ENCODE measurements around the gene LAGE3. TPM values are rescaled to one million over a fixed set of nuclear protein-coding genes. Genes with fewer than 3 reads are reported as not detected.

Gene LAGE3
- total RNA-seq, 1 donor from 2014 or later: 27.7 TPM

GRCh38 chrX:154445776-154446175 is 33.3 kb downstream of the LAGE3 start:
- TF ChIP-seq POLR2A (IDR thresholded peaks at IDR 0.05) (no peak), POLR2AphosphoS5 (IDR thresholded peaks at IDR 0.05; ENCODE audit: insufficient read depth in 1 of 2, low read depth in 1 of 2) (no peak)
- TF ChIP-seq, protein P1, sequence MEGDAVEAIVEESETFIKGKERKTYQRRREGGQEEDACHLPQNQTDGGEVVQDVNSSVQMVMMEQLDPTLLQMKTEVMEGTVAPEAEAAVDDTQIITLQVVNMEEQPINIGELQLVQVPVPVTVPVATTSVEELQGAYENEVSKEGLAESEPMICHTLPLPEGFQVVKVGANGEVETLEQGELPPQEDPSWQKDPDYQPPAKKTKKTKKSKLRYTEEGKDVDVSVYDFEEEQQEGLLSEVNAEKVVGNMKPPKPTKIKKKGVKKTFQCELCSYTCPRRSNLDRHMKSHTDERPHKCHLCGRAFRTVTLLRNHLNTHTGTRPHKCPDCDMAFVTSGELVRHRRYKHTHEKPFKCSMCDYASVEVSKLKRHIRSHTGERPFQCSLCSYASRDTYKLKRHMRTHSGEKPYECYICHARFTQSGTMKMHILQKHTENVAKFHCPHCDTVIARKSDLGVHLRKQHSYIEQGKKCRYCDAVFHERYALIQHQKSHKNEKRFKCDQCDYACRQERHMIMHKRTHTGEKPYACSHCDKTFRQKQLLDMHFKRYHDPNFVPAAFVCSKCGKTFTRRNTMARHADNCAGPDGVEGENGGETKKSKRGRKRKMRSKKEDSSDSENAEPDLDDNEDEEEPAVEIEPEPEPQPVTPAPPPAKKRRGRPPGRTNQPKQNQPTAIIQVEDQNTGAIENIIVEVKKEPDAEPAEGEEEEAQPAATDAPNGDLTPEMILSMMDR (IDR thresholded peaks at IDR 0.05): no peak
- no peak overlapping the region for H3K27ac ChIP-seq
- intact Hi-C loops (cut with DNase I): no loop called here
- H3K27me3 ChIP-seq: no peaks in the 10 kb centered on the region
- DNase-seq (ENCODE audit: extremely low spot score in 2 of 2): no peak
- H3K9me3 ChIP-seq: no peaks in the 10 kb centered on the region
- H3K4me1 ChIP-seq: peaks cover 23% of the 10 kb centered on the region
- no peak overlapping the region for H3K4me3 ChIP-seq
- H3K36me3 ChIP-seq: peaks cover 0 to 5% of the 10 kb centered on the region in 2 donors

GRCh38 chrX:154444755-154445246 is 34.3 kb downstream of the LAGE3 start:
- DNase-seq (ENCODE audit: extremely low spot score in 2 of 2): no peak
- Histone ChIP-seq H3K27ac (peak overlapping the region; percentile 94), H3K4me3 (peak overlapping the region; percentile 48 to 50), H3K9me3 (no peaks in the 10 kb centered on the region), H3K36me3 (peaks cover 0 to 5% of the 10 kb centered on the region in 2 donors), H3K4me1 (peaks cover 23% of the 10 kb centered on the region), H3K27me3 (no peaks in the 10 kb centered on the region)
- TF ChIP-seq POLR2AphosphoS5 (IDR thresholded peaks at IDR 0.05; ENCODE audit: insufficient read depth in 1 of 2, low read depth in 1 of 2): no peak
- TF ChIP-seq, protein P1 (IDR thresholded peaks at IDR 0.05): no peak
- TF ChIP-seq POLR2A (IDR thresholded peaks at IDR 0.05): no peak
- intact Hi-C loops (cut with DNase I): no loop called here

GRCh38 chrX:154443992-154444754 is 34.9 kb downstream of the LAGE3 start, which contains the start of gene FAM50A:
Gene FAM50A (plus strand): TSS chrX:154444141. CDS start chrX:154444236, 95 bp downstream.
- DNase-seq (ENCODE audit: extremely low spot score in 2 of 2): no peak
- no peaks in the 10 kb centered on the region for H3K27me3 ChIP-seq
- intact Hi-C loops (cut with DNase I): no loop called here
- H3K9me3 ChIP-seq: no peaks in the 10 kb centered on the region
- peak within 1 kb of the TSS; percentile 48 to 50 for H3K4me3 ChIP-seq
- peaks cover 28% of the 10 kb centered on the region for H3K4me1 ChIP-seq
- TF ChIP-seq, protein P1 (IDR thresholded peaks at IDR 0.05): no peak
- TF ChIP-seq POLR2A (IDR thresholded peaks at IDR 0.05): peak in 1 of 2 donors; percentile 48
- peak within 1 kb of the TSS; percentile 94 for H3K27ac ChIP-seq
- peaks cover 0 to 9% of the 10 kb centered on the region in 2 donors for H3K36me3 ChIP-seq

DNA sequence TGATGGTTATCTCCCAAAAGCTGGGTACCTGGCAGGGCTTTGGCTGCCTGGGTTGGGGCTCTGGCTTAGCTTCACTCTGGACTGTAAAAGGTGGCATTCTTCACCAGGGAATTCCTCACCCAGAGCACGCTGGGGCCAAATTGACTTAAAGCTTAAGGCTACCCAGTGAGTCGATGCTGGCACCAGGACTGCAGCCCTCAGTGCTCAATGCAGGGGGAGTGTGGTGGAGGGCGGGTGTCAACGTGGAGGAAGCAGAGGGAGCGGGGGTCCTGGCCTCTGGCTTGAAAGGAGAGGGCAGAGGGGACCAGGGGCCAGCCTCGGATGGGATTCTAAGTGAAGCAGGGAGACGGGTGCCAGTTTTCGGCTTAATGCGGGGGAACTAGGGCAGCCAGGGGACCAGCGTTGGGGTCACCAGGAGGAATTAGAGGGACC is 35.6 kb downstream of the LAGE3 start:
- Histone ChIP-seq H3K27ac (peak overlapping the region; percentile 94), H3K4me1 (peaks cover 34% of the 10 kb centered on the region), H3K27me3 (no peaks in the 10 kb centered on the region), H3K36me3 (peaks cover 0 to 12% of the 10 kb centered on the region in 2 donors), H3K4me3 (peak overlapping the region; percentile 48 to 50), H3K9me3 (no peaks in the 10 kb centered on the region)
- DNase-seq (ENCODE audit: extremely low spot score in 2 of 2): no peak
- intact Hi-C loops (cut with DNase I): no loop called here
- TF ChIP-seq, protein P1 (IDR thresholded peaks at IDR 0.05): no peak
- TF ChIP-seq POLR2AphosphoS5 (IDR thresholded peaks at IDR 0.05; ENCODE audit: insufficient read depth in 1 of 2, low read depth in 1 of 2) (no peak), POLR2A (IDR thresholded peaks at IDR 0.05) (no peak)
